RWPE2 (cell line): ENCODE data around the gene CASP9.

Experiments used
- ATAC-seq: fragments of 200-7000 bp; cut with Tn5 transposase; 3 replicates; pipeline ENCODE4 v1.9.1; 2021; ENCODE audit warnings: low read depth
- DNase-seq: peaks from one replicate; pipeline ENCODE4 v3.0.0-alpha.2; 2020; ENCODE audit warnings: low spot score
- H3K27ac ChIP-seq: fragments of 450-650 bp; 2 replicates; pipeline ENCODE4 v1.5.1; 2017; ENCODE audit warnings: mild to moderate bottlenecking; ENCODE audit not compliant: poor library complexity, severe bottlenecking
- H3K27me3 ChIP-seq: fragments of 250-450 bp; sonication (Bioruptor Pico); 2 replicates; pipeline ENCODE4 v1.5.1; 2021; ENCODE audit warnings: mild to moderate bottlenecking, moderate library complexity; ENCODE audit not compliant: insufficient read depth, poor library complexity, severe bottlenecking
- H3K36me3 ChIP-seq: fragments of 250-450 bp; sonication (Bioruptor Pico); 2 replicates; pipeline ENCODE4 v1.5.1; 2020; ENCODE audit warnings: low read depth, mild to moderate bottlenecking, moderate library complexity
- H3K4me1 ChIP-seq: fragments of 250-450 bp; sonication (Bioruptor Pico); 2 replicates; pipeline ENCODE4 v1.5.1; 2021; ENCODE audit warnings: mild to moderate bottlenecking, moderate library complexity; ENCODE audit not compliant: insufficient read depth, poor library complexity, severe bottlenecking
- H3K4me3 ChIP-seq: fragments of 250-450 bp; sonication (Bioruptor Pico); 2 replicates; pipeline ENCODE4 v1.5.1; 2021; ENCODE audit warnings: mild to moderate bottlenecking, moderate library complexity; ENCODE audit not compliant: severe bottlenecking
- H3K9me3 ChIP-seq: fragments of 250-450 bp; sonication (Bioruptor Pico); 2 replicates; pipeline ENCODE4 v1.5.1; 2021; ENCODE audit warnings: mild to moderate bottlenecking, moderate library complexity; ENCODE audit not compliant: severe bottlenecking
- TF ChIP-seq, protein P1 (sequence below): fragments of 450-650 bp; IDR thresholded peaks from one replicate; pipeline ENCODE4 v1.5.1; 2017; ENCODE audit warnings: mild to moderate bottlenecking, moderate library complexity; ENCODE audit not compliant: poor library complexity, severe bottlenecking

The CASP9 gene

DNA sequence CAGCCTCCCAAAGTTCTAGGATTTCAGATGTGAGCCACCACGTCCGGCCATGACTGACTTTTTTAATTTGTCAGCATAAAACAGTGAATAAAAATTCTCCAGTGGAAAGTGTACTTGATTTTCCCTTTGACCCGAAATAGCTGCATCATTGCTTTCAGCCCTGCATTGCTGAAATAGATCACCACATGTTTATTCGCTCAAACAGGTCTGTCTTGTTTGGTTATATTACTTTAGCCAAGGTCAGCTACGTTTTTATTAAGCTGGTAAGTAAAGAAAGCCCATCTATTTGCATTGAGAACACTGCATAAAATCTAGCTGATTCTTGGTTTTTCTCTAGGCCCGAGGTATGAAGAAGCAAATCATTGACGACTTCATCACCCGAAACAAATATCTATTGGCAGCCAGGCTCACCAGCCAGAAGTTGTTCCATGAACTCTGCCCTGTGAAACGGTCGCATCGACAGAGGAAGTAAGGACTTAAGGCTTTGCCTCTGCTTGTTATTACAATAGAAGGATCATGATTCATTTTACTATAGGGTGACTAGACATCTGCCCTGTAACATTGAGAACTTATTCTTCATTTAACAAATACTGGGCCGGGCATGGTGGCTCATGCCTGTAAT lies 35.3 kb upstream of the CASP9 start:
- Histone ChIP-seq H3K27ac (peak overlapping the region; percentile 79), H3K9me3 (no peaks in the 10 kb centered on the region), H3K4me1 (peaks cover 20% of the 10 kb centered on the region), H3K36me3 (peaks cover 44% of the 10 kb centered on the region), H3K4me3 (no peak overlapping the region), H3K27me3 (no peaks in the 10 kb centered on the region)
- DNase-seq (no peak), ATAC-seq (peak; percentile 98)
- TF ChIP-seq, protein P1, sequence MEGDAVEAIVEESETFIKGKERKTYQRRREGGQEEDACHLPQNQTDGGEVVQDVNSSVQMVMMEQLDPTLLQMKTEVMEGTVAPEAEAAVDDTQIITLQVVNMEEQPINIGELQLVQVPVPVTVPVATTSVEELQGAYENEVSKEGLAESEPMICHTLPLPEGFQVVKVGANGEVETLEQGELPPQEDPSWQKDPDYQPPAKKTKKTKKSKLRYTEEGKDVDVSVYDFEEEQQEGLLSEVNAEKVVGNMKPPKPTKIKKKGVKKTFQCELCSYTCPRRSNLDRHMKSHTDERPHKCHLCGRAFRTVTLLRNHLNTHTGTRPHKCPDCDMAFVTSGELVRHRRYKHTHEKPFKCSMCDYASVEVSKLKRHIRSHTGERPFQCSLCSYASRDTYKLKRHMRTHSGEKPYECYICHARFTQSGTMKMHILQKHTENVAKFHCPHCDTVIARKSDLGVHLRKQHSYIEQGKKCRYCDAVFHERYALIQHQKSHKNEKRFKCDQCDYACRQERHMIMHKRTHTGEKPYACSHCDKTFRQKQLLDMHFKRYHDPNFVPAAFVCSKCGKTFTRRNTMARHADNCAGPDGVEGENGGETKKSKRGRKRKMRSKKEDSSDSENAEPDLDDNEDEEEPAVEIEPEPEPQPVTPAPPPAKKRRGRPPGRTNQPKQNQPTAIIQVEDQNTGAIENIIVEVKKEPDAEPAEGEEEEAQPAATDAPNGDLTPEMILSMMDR = no peak

DNA sequence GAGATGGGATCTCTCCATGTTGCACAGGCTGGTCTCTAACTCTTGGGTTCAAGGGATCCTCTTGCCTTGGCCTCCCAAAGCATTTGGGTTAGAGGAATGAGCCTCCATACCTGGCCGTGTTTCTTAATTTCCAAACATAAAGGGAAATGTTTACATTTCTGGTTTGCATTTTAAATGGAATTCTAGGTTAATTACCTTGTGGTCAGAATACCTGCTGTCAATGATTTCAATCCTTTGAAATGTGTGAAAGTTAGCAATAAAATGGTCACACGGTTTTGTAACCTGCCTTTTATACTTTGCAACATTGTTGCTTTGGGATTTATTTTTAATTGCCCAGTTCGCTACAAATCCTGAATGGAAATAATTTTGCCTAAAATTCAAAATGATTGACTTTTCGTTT lies 34.5 kb upstream of the CASP9 start:
- no peak for DNase-seq
- no peaks in the 10 kb centered on the region for H3K9me3 ChIP-seq
- no peak for ATAC-seq
- peaks cover 20% of the 10 kb centered on the region for H3K4me1 ChIP-seq
- peaks cover 38% of the 10 kb centered on the region for H3K36me3 ChIP-seq
- peak overlapping the region; percentile 79 for H3K27ac ChIP-seq
- TF ChIP-seq, protein P1 = no peak
- H3K4me3 ChIP-seq = no peak overlapping the region
- no peaks in the 10 kb centered on the region for H3K27me3 ChIP-seq

DNA sequence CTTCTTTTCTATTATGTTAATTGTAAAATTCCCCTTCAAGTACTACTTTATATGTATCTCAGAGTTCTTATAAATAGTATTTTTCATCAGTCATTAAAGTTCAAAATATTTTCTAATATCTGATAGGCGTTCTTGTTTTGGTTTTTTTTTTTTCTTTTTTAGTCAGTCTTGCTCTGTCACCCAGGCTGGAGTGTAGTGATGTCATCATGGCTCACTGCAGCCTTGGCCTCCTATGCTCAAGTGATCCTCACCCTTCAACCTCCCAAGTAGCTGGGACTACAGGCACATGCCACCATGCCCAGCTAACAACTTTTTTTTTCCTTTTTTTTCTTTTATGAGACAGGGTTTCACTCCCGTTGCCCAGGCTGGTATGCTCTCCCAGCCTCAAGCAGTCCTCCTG lies 33.6 kb upstream of the CASP9 start:
- no peaks in the 10 kb centered on the region for H3K9me3 ChIP-seq
- no peak overlapping the region for H3K4me3 ChIP-seq
- no peaks in the 10 kb centered on the region for H3K27me3 ChIP-seq
- DNase-seq (no peak), ATAC-seq (no peak)
- peaks cover 20% of the 10 kb centered on the region for H3K4me1 ChIP-seq
- H3K36me3 ChIP-seq = peaks cover 36% of the 10 kb centered on the region
- TF ChIP-seq, protein P1 = no peak
- H3K27ac ChIP-seq = peak overlapping the region; percentile 79

DNA sequence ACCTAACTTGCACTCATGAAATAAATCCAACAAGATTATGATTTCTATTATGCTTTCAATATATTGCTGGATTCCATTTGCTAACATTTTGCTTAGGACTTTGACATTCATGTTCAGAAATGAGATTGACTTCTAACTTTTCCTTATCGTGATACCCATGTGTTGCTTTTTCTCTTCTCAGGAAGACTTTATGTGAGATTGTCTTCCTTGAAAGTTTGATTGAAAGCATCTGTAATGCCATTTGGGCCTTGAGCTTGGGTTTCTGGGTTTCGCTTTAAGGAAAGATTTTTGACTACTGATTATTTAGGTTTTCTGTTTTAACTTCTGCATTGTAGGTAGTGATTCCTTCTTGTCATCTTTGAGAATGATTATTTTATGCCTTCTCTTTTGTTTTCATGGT lies 33.0 kb upstream of the CASP9 start:
- TF ChIP-seq, protein P1 = no peak
- H3K9me3 ChIP-seq = no peaks in the 10 kb centered on the region
- no peak for DNase-seq
- peaks cover 33% of the 10 kb centered on the region for H3K36me3 ChIP-seq
- no peak overlapping the region for H3K27ac ChIP-seq
- no peak for ATAC-seq
- peaks cover 20% of the 10 kb centered on the region for H3K4me1 ChIP-seq
- no peaks in the 10 kb centered on the region for H3K27me3 ChIP-seq
- no peak overlapping the region for H3K4me3 ChIP-seq

DNA sequence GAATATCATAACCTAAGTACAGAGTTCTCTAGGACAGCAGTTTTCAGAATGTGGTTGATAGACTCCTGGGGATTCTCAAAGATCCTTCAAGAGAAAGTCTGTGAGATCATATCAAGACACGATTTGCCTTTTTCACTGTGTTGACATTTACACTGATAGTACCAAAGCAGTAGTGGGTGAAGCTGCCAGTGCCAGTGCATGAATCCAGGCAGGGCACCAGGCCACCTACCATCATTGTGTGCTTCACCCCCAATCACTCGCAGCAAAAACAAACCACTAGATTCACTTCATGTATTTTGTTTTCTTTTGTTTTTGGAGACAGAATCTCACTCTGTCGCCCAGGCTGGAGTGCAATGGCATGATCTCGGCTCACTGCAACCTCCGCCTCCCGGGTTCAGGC lies 26.6 kb upstream of the CASP9 start:
- TF ChIP-seq, protein P1 = no peak
- Histone ChIP-seq H3K9me3 (peaks cover 3% of the 10 kb centered on the region), H3K4me3 (no peak overlapping the region), H3K27ac (no peak overlapping the region), H3K36me3 (peaks cover 37% of the 10 kb centered on the region), H3K27me3 (no peaks in the 10 kb centered on the region), H3K4me1 (no peaks in the 10 kb centered on the region)
- no peak for DNase-seq
- ATAC-seq = no peak
